HG02840 (cell line): ENCODE data around the gene SIX2.

Source experiments
- ATAC-seq: cut with Tn5 transposase; IDR thresholded peaks from one replicate; pipeline ENCODE4 v1.9.1; 2021; ENCODE audit warnings: mild to moderate bottlenecking, moderate library complexity, moderate number of reproducible peaks; ENCODE audit not compliant: unreplicated experiment, low FRiP score

Gene SIX2

DNA sequence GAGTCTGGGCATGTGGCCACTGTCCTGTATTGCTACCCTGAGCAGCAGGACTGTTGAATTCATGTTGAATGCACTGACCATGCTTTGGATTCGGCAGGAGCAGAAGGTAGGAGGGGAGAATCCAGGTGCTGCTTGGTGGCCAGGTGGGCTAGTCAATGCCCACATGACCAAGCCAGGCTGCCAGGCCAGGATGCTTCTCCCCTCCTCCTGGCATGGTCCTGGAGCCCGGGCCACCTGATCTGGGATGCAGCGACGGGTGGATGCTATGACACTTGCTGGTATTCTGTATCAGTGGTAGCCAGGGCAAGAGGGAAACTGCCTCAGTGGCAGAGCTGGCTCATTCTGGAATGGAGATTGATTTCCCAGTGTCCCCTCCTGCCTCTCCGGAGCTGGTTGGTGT, 14.8 kb upstream of the SIX2 start:
- no peak for ATAC-seq

DNA sequence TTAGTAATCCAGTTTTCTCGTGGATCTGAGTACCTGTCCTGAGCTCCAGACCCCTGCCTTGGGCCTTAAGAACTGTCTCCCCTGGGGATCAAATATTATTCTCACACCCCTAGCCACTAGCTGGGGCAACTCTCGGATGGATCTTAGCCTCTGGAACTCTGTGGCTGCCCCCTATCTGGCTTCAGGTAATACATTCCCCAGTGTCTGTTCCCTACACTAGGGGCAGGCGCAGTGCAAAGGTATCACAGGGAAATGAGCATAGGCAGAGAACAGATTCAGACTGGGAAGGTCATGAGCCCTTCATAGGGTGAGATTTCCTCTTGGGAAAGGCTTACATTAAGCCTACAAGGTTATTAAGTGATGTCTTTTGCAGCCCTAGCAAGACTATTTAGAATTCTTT, 11.2 kb upstream of the SIX2 start:
- ATAC-seq = no peak

DNA sequence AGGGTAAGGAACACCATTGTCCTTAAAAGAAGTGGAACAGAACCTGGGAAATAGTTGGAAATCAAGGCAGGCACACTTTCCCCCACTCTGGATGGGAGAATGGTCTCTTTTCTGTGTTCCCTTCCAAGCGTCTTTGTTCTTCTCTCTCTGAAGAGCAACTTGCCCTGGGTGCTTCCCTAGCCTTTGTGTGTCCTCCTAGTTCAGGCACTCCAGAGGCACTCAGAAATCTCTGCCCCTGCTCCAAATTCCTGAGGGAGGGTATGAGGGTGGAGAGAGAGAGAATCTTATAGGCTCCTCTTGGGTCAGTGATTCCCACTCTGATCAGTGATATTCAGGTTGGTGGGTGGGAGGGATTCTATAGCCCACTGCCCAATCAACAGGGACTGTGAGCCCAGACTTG, 8.8 kb upstream of the SIX2 start:
- no peak for ATAC-seq

DNA sequence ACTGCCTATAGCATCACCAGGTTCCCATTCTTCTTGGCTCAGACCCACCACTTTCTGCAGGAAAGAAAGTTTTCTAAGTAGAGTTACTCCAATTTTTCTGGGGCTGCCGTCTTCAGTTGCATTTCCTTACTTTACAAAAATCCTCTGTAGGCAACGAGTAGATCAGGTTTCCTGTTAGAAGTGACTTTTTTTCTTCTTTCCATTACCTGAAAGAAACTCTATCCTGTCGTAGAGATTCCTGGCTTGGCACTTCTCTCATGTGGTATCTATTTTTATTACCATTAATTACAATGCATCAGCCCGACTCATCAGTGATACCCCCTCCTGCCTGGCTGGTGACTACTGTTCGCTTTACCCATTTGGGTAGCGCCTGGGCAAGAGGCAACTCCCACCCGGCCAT, 5.6 kb upstream of the SIX2 start:
- ATAC-seq = no peak

DNA sequence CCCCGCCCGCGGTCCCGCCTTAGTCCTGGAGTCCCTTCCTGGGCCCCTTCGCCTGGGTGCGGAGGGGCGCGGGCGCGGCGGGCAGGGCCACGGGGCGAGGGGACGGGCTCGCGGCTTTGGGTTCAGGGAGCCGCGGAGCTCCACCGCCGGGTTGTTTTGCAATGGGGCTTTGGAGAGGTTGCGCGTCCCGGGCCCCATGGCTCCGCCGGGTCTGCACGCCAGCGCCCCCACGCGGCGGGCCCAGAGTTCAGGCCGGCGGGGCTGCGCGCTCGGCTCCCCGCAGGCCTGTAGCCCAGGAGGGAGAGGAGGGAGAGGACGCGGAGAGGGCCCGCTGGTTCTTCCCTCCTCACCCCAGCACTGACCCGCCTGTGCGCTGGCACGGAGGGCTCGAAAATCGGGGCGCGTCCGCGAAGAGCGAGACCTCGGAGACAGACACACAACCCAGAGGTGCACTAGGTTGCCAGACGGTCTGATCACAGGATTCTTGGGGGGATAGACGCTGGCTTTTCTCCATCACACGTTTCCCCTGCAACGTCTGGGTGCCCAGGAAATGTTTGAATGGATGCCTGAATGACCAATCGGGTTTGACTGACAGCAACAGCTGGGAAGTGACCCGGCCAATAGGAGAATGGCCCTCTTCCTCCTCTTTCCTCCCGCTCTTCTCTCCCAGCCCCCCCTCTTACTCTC, 4.9 kb upstream of the SIX2 start:
- ATAC-seq = no peak

DNA sequence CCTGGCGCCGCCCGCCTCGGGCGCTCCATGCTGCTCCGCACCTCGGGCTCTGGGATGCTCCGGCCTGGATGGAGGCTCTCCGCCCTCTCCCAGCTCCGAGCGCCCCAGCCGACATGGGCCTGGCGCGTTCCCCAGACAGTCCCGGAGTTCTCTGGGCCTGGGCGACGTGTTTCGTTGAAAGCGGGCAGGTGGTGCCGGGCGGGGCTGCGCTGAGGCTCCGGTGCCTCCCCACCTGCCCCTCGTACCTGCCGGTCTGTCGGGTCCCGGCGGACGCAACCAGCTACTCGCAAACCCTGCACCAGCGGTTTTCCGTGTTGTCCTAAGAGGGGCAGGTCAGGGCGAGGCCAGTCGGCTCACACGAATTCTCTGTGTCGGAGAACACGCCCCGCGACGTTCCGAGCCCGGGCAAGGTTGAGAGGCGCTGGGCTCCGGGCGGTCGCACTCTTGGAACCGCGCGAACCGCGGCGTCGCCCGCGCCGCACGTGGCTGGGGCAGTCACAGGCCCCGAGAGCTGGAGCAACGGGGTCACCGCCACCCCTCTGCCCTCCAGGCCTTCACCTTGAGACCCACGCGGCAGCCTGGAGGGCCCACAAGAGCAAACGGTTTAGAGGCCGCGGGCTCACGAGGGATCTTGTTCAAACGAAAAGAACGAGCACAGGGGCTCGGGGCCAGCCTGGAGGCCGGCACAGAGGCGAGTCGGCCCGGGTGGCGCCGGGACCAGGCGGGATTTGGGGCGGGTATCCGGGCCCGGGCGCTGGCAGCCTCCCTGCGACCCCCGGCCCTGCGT, 4.2 kb upstream of the SIX2 start:
- ATAC-seq = no peak

DNA sequence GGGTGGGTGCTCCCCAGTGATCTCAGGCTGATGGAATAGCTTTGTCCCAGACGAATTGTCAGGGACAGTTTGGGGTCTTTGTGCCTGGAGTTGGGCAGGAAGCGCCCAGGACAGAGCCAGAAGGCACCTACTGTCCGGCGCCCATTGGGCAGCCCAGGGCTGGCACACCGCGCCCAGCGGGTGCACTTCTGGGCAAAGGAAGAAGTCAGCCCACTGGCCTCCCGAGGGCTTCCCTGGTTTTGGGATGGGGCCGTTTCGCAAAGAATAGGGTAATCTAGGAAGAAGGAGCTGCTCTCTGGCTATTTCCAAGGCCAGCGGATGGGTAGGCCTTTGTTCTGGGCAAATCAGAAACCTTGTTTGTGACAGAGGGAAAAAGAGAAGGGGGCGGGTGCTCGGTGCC, 3.5 kb upstream of the SIX2 start:
- no peak for ATAC-seq

DNA sequence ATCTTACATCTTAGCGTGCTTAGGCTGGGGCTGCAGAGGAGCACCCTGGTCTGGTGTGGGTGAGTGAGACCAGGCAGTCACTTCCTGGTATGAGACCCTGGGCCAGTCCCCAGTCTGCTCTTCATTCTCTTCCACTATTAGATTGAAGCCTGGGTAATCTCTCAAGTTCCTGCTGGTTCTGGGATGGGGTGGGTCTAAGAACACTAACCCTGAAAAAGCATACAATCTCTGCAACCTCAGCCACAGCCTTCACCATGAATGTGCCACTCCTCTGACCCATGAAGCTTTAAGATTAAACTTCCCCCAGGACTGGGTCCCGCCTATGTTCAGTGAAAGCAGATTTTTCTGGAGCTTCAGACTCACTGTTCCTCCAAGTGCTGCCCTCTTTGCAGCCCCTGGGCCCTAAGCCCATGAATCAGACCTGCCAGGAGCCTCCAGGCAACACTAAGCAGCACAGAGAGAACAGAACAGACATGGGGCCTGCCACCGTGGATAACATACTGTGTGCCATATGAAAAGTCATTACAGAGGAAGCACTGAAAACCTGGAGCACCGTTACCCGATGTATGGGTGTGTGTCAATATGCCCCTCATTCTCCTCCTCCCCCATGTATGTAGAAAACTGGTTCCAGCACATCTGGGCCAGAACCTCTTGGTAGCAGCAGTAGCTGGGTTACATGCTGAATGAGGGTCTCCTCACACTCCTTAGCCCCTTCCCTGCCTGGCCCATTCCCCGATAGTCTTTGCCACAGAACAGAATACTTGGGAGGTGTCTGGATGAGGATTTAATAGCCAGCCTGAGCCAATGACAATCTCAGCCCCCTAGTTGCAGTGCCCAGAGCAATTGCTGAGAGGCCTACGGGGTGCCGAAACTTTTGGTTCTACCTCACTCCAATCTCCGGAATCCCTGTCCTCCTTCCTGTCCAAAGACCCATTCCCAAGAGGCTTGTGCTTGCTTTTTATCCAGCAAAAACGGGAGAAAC, 2.7 kb upstream of the SIX2 start:
- ATAC-seq = no peak

DNA sequence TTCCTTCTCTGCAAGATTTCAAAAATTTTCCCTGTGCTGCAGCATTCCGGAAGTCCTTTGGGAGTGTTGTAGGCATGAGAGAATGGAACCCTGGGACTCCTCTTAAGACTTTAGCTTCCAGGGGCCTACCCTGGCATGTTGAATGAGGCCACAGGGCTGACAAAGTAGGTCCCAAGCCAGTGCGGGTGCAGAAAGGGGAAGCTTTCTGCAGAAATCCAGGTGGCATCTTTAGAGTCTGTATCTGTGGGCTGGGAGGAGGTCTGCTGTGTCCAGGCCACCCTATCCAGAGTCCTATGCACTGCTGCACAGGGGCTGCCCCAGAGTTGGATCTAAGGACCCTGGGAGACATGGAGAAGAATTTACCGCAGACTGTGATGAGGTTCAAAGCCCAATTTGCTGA, 1.9 kb upstream of the SIX2 start:
- no peak for ATAC-seq

DNA sequence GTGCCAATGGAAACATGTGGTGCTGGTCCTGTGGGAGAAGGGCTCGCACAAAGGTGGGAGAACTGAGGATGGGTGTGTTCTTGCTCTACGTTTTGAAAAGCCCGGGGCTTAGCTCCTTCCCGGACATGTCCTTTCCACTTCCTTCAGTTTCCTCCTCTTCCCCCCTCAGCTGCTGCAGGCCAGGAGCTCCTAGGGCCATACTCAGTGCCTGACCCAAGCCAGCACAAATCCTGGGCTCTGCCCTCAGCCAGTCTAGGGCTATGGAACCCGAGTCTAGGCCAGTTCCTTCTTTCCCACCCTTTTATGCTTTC, 1.4 kb upstream of the SIX2 start:
- no peak for ATAC-seq

DNA sequence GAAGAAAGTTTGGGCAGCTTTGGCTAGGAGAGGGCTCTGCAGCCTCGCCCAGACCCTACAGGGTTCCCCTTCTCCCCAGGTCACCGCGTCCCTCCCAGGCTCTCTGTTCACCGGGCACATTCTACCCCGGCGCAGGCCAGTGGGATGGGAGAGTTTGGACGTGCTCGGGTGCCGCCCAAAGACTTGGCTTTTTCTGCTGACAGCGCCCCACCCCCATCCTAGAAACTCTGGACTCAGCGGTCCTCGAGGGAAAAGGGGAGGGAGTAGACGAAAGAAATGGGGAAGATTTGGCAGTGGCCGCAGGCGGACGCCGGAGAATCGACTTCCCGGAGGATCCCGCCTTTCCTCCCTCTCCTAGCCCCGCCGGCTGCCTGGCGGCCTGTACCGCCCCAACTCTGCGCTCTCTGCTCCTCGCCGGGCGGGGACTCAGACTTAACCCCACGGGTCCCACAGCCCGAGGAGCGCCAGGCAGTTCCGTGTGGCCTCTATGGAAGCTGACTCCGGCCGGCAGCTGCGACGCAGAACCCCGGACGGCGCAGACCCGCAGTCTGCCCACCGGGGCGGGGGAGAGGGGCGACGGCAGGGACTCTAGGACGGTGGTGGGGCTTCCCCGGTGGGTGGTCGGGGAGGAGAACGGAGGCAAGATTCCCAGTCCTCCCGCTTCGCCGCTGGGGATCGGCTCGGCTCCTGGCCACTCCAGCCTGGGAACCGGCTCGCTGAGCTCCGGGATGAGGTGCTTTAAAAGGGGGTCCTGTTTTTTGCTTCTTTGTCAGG, 863 bp upstream of the SIX2 start:
- ATAC-seq = no peak

DNA sequence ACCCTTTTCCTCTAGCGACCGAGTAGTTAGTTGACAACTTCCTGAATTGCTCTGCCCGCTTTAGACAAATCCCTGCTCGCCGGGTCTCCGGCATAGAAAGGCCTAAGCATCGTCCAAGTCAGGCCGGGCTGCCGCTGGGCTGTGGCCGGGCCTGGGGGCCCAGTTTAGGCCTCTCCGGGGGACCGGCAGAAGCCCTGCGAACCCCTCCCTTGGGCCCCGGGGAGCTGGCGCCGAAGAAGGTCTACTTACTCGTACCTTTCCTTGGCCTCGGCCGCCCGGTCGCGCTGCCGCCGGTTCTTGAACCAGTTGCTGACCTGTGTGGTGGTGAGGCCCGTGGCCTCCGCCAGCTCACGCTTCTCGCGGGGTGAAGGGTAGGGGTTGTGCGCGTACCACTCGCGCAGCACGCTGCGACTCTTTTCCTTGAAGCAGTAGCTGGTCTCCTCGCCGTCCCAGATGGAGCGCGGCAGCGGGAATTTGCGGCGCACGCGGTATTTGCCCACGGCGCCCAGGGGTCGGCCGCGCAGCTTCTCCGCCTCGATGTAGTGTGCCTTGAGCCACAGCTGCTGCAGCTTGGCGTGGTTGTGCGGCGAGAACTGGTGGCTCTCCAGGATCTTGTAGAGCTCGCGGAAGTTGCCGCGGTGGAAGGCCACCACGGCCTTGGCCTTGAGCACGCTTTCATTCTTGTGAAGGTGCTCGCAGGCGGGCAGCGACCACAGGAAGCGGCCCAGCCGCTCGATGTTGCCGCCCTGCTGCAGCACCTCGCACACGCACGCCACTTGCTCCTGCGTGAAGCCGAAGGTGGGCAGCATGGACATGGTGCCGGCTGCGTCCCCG, 739 bp downstream of the SIX2 start:
- ATAC-seq = no peak

DNA sequence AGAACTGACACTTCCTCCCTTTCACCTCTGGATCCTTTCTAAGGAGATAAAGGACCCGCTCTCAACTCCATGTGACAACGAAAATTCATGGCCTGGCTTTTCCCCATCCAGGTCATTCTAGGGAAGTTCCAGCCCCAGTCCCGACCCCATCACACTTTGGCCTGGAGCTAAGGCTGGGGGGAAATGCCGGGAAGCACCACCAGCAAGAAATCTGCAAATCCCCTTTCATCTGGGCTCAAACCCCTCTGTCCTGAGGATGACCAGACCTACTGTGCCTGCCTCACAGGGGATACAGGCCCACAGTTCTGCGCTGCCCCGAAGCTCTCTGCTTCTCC, 1.3 kb downstream of the SIX2 start:
- ATAC-seq = no peak

DNA sequence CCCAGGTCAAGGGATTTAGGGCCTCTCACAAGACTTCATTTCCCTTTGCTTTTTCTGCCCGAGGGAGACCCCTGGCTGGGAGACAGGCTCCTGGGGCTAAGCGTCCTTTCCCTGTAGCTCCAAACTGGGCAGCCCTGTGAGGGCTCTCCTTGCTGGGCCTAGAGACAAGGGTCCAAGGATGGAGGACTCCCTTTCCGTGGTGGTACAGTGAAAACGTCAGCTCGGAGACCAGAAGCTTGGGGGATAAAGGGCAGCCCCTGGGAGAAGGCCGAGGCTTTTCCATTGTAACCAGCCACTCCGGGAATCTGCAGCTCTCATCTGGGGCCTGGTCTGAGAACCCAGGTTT, 2.3 kb downstream of the SIX2 start:
- ATAC-seq = no peak

DNA sequence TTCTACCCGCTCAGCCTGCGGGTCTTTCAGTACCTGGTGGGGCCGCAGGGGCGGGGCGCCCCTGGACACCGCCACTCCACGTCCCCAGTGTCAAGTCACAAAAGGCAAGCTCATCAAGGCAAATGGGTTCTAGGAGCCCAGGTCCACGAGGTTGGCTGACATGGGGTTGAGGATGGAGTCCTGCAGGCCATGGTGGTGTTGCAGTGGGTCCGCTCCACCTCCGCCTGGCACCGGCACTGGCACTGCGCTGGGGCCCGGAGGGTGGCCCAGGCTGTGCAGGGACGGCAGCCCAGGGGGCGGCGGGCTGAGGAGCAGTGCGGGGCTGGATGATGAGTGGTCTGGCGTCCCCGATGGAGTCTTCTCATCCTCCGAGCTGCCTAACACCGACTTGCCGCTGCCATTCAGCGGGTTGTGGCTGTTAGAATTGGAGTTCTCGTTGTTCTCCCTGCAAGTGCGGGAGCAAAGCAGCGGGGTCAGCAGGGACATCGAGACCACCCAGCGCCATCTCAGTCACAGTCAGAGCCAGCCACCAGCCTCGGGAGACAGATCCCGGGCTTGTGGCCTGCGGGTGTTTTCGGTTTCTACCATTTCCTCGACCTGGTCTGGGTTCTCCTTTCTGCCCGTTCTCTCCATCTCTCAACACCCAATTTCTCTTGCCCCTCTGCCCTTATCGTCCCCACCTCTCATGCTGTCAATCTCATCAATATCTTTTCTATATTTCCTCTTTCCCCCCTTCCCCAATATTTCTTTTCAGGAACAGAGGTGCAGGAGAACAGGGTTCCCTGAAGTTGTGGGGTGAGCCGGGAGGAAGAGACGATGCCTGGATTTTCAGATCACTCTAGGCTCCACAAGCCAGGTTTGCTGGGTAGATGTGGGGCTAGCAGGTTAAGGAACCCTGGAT, 3.0 kb downstream of the SIX2 start:
- ATAC-seq = no peak

DNA sequence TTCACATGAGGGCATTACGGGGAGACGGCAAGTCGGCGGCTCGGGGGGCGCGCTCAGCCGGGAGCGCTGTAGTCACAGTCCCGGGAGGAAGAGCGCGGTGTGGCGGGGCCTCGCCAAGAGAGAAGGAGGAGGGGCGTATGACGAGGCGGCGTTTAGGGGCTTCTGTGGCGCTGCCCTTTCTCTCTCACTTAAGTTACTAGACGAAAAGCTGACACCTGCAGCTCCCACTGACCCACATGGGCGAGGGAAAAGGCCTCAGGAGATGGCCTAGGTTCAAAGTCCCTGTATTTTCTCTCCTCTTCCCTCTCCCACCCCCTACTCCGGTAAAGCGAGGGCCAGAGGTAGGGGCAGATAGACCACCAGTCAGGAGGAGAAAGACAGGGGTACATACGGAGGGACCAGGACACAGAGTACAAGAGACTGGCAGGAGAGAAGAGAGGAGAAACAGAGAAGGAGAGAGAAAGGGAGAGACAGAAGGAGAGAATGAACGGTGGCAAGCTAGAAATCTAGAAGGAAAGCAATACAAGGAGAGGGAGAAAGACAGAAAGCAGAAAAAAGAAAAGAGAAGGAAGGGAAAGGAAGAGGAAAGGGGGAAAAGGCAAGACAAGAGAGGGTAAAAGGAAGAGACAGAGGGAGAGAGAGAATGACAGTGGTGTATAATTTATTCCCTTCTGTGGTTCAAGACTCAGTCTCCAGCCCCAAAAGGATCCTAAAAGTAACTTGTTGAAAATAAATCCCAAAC, 3.8 kb downstream of the SIX2 start:
- no peak for ATAC-seq

DNA sequence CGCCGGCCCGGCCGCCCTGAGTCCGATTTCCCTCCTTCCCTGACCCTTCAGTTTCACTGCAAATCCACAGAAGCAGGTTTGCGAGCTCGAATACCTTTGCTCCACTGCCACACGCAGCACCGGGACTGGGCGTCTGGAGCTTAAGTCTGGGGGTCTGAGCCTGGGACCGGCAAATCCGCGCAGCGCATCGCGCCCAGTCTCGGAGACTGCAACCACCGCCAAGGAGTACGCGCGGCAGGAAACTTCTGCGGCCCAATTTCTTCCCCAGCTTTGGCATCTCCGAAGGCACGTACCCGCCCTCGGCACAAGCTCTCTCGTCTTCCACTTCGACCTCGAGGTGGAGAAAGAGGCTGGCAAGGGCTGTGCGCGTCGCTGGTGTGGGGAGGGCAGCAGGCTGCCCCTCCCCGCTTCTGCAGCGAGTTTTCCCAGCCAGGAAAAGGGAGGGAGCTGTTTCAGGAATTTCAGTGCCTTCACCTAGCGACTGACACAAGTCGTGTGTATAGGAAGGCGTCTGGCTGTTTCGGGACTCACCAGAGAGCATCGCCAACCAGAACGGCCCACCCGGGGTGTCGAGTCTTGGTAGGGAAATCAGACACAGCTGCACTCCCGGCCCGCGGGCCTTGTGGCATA, 4.6 kb downstream of the SIX2 start:
- no peak for ATAC-seq
